GM19467 (cell line): ENCODE results near the gene CYLD.

Experiments
- ATAC-seq: cut with Tn5 transposase; IDR thresholded peaks from one replicate; pipeline ENCODE4 v1.9.1; 2021; ENCODE audit warnings: mild to moderate bottlenecking, moderate library complexity; ENCODE audit not compliant: unreplicated experiment

The CYLD gene

GRCh38 chr16:50741781-50742575, at the start of gene CYLD:
TSS of gene CYLD (plus strand) at chr16:50742086. CDS start at chr16:50749699, 7,613 bp downstream.
- ATAC-seq, result peak; percentile 95

DNA sequence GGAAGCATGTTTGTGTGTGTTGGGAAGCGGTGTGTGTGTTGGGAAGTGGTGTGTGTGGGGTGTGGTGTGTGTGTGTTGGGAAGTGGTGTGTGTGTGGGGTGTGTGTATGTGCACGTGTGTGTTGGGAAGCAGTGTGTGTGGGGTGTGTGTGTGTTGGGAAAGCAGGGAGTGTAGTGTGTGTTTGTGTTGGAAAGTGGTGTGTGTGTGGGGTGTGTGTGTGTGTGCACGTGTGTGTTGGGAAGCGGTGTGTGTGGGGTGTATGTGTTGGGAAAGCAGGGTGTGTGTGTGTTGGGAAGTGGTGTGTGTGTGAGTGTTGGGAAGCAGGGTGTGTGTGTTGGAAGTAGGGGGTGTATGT, 49.3 kb upstream of the CYLD start:
- no peak for ATAC-seq

- ATAC-seq, result no peak
Observed at GRCh38 chr16:50692999-50693781, 48.7 kb upstream of the CYLD start, which contains the start of gene NOD2. TSS of gene NOD2 (plus strand) at chr16:50693606. CDS start at chr16:50699496, 5,890 bp downstream.

DNA sequence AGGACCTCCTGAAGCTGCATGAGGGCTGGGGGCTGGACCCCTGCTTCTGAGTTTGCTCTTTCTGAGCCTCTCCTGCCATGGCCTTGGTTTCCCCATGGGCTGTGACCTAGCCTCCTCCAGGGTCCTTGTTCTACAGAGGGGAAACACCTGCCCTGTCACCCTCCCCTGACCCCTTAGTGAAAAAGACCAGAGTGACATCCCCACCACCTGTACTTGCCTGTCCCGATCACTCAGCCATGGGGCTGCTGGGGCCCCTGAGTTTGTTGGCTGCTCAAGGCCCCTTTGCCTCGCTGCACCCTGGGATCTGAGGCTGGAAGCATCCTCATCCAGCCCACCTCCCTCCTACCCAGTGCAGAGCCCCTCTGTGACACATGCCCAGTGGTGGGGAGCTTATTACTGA, 47.7 kb upstream of the CYLD start:
- no peak for ATAC-seq

- no peak for ATAC-seq
Observed at GRCh38 chr16:50695017-50696000, 46.6 kb upstream of the CYLD start.

GRCh38 chr16:50696126-50696525, 45.8 kb upstream of the CYLD start:
- peak; percentile 29 for ATAC-seq

DNA sequence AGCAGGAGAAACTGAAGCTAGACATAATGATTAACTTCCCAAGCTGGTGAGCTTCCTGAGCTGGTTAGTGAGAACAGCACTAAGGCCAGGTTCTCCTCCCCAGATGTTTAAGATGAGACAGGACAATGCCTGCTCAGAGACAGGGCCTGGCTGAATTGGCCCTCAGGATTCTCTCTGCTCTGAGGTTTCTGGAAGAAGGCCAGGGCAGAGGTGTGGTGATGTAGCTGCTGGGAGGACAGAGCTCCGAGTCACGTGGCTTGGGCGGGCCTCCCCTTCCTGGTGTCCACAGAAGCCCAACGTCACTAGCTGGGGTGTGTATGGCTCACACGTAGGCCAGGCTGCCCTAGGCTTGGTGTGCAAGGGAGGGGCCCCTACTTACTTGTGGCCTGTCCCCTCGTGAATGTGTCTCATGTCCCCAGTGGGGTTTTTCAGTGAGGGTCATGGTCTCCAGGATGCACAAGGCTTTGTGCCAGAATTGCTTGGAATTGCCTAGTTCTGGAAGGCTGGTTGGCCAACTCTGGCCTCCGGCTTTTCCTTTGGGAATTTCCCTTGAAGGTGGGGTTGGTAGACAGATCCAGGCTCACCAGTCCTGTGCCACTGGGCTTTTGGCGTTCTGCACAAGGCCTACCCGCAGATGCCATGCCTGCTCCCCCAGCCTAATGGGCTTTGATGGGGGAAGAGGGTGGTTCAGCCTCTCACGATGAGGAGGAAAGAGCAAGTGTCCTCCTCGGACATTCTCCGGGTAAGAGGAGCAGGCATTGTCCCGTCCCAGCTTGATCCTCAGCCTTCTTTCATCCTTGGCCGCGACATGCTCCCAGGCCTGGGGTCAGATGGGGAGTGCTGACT, 45.1 kb upstream of the CYLD start:
- peak; percentile 59 for ATAC-seq

- ATAC-seq, result no peak
Observed at GRCh38 chr16:50697421-50697715, 44.5 kb upstream of the CYLD start.

DNA sequence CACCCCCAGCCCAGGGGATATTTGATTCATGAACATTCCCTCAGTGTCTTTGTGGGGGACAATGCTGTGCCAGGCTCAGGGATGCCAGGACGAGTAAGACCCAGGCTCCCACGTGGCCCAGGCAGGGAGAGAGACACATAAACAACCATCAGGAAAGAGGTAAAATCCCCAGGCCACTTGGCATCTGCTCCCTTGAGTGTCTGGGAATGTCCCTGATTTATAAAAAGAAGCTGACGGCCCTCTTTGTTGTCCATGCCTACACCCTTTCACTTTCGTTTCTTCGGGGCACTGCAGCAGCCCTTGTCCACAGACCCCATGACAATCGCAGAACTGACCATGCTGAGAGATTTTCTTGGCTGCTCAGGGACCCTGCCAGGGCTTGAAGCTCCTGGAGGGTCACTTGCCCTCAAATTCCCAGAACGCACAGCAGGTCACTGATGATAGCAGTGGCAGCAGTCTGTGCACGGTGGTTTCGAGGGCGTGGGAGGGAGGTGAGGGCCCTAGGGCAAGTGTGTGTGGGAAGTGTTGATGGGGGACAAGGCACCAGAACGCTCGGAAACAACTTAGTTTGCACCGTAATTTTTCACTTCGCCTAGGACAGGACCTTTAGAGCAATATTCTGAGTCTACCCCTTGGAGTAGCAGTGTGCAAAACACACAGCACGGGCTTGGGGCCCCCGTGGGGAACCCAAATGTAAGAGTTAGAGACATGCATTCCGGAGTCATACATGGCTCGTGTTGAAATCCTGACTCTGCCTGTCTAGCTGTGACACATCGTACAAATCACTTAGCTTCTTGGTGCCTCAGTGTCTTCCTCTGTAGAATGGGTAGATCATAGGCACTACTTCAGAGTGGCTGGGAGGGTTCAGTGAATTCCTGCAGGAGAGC, 43.8 kb upstream of the CYLD start:
- ATAC-seq, result no peak

- ATAC-seq, result no peak
Observed at GRCh38 chr16:50699326-50700159, 42.3 kb upstream of the CYLD start.

DNA sequence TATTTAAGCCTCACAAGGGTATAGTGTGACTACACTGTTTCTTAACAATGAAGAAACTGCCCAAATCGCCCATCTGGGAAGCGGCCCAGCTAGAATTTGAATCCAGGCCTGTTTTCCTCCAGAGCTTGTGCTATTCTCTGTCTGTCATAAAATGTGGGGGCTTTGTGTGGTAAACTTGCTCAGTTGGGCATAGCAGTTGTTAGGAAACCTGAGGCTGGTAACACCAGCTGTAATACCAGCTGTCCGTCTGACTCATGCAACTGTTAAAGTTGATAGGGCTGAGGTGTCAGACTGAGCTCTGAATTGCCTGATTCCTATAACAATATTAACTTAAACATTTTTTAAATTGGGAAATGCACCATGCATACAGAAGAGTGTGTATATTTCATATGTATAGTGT, 39.2 kb upstream of the CYLD start:
- ATAC-seq, result no peak

DNA sequence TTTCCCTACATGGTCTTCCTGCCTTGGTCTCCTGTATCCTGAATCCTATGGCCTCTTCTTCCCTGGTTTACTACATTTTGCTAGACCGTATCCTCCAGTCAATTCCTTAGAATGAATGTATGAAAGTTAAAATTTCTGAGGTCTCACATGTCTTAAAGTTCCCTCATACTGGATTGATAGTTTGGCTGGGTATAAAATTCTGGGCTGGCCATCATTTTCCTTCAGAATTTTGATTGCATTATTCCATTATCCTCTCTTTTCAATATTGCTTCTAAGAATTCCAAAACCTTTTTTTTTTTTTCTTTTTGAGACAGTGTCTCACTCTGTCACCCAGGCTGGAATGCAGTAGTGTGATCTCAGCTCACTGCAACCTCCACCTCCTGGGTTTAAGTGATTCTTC, 37.6 kb upstream of the CYLD start:
- no peak for ATAC-seq

GRCh38 chr16:50705436-50706110, 36.3 kb upstream of the CYLD start:
- no peak for ATAC-seq

- ATAC-seq, result no peak
Observed at GRCh38 chr16:50706250-50706649, 35.6 kb upstream of the CYLD start.

DNA sequence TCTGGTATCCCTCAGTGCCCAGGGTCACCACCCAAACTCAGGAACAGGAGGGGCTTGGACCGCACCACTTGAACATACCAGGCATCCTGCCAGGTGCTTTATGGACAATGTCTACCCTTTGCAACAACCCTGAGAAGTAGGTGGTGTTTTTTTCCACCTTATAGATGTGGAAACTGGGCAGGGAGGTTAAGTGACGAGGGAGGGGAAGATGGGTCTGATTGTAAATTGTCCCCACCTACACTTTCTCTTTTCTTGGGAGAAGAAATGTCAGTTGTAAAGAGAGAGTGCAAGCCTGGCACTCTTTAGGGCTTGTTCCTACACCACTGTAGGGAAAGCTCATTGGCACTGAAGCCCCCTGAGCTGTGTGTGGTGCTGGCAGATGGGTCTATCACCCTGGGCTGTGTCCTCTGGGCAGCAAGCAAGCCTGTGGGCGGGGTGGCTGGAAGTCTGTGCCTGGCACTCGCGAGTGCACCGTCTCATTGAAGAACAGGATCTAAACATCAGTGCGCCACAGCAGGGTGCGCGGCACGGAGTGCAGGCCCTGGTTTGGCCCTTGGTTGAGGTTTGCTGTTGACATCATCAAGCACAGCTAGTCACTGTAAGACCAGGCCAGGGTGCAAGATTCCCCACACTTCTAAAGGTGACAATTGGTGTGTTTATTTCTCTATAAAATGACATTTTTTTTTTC, 33.4 kb upstream of the CYLD start:
- no peak for ATAC-seq

DNA sequence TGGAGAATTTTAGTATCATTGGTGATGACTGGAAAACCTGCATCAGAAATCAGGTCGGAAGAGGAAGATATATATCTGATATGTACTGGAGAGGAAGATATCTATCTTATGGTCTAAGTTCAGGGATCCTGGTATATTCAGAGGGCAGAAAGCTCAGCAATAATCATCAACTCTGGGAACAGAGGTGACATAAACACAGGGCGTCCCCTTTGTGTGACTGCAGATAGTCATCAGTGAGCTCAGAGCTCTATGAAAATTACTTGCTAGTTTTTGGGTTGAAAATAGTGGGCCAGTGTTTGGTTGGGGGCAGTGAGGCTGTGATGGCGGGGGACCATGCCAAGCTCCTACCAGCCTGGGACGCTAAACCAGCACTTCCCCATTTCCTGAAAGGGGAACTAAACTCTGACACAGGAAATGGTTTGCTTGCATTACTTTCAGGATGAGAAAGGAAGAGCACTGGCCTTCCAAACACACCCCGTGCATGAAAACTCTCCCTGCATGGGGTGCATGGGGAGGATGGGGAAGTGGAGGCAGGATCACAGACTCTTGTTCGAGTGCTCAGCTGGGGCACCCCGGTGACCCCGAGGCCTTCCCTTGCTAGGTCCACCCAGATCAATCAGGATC, 32.7 kb upstream of the CYLD start:
- ATAC-seq, result peak; percentile 57

GRCh38 chr16:50709980-50710379, 31.9 kb upstream of the CYLD start:
- no peak for ATAC-seq
